Measurements from ENCODE around the gene ZNF300. TPM values are rescaled to one million over a fixed set of nuclear protein-coding genes. Genes with fewer than 3 reads are reported as not detected.

ZNF300 gene
- total and polyA plus RNA-seq, 2 donors (not counting 3 experiments of a cell fraction or from before 2014, with no cell fraction given) = 4.6 to 9.6 TPM

DNA sequence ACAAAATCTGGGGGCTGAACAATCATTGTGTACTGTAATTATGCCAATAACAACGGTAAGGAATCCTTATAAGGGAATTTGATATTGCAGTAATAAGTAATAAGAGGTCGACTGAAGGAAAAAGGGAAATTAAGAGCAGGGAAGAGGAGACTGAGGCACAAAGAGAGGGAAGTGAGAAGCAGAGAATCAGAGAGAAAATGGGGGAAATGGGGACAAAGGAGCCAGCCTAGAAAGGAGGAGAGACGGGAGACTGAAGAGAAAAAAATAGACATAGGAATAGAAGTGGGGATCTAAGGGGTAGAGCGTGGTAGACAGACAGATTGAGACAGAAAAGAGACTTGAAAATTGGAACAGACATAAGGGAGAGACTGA, 518 bp upstream of the ZNF300 start:
- no peak for FAIRE-seq
- Histone ChIP-seq H3K4me2 (ENCODE audit: insufficient read depth, low read length) (peak overlapping the region; percentile 87), H2AFZ (ENCODE audit: low read depth, low read length) (peak overlapping the region; percentile 98), H3K79me2 (ENCODE audit: control insufficient read depth, insufficient read depth, low read length) (no peaks in the 10 kb centered on the region), H3K27ac (ENCODE audit: insufficient read depth, low read depth, low read length) (peak overlapping the region; percentile 97), H3K9me3 (replicated peaks; ENCODE audit: control insufficient read depth, insufficient read depth, low read length) (peaks cover 2% of the 10 kb centered on the region), H3K4me1 (ENCODE audit: control insufficient read depth, extremely low read depth, insufficient read depth, low read length) (no peaks in the 10 kb centered on the region), H3K36me3 (ENCODE audit: control insufficient read depth in 2 of 2, extremely low read depth in 1 of 2, insufficient read depth in 2 of 2, low read length in 2 of 2) (peaks cover 0 to 3% of the 10 kb centered on the region in 2 experiments), H3K9ac (replicated peaks; ENCODE audit: extremely low read depth, insufficient read depth, low read length) (peak overlapping the region; percentile 97), H3K27me3 (ENCODE audit: control insufficient read depth in 2 of 2, insufficient read depth in 2 of 2, low read length in 2 of 2) (no peaks in the 10 kb centered on the region), H3K9me1 (replicated peaks; ENCODE audit: control insufficient read depth, extremely low read depth, insufficient read depth, low read length) (no peaks in the 10 kb centered on the region), H3K4me3 (replicated peaks in 1 of 3; ENCODE audit: insufficient read depth in 1 of 3, low read depth in 1 of 3, low read length in 3 of 3) (peak overlapping the region; percentile 17 to 68 (median 66)), H4K20me1 (replicated peaks; ENCODE audit: control insufficient read depth, extremely low read depth, insufficient read depth, low read length) (no peaks in the 10 kb centered on the region)
- DNase-seq (ENCODE audit: low read depth, low spot score) = no peak
- intact Hi-C loops (cut with micrococcal nuclease) (loop anchor here (1.0 kb wide), 1 partner anchor 41 kb away; no protein-coding TSS in a partner anchor), dilution Hi-C loops (cut with MboI; ENCODE audit: extremely low pct_ligation_motif_present, low sequenced_read_pairs) (no loop called here)
- CTCF ChIA-PET = no interaction called here
- POLR2A ChIA-PET = interaction anchor here (0.7 kb wide), 1 partner anchor 122 kb away, joined by 3 read pairs; no protein-coding TSS in a partner anchor
- TF ChIP-seq FOS (IDR thresholded peaks at IDR 0.05; ENCODE audit: borderline replicate concordance, insufficient read depth, low read length) (no peak), CTCF (IDR thresholded peaks at IDR 0.05; ENCODE audit: extremely low read depth in 1 of 2, insufficient read depth in 1 of 2, low read depth in 1 of 2, low read length in 2 of 2) (no peak), EZH2 (IDR thresholded peaks at IDR 0.05; ENCODE audit: borderline replicate concordance, low read depth, low read length, severe bottlenecking) (no peak), POLR2AphosphoS5 (IDR thresholded peaks at IDR 0.05; ENCODE audit: insufficient read depth, low read depth, low read length) (no peak), MYC (IDR thresholded peaks at IDR 0.05; ENCODE audit: low read depth, low read length) (no peak), MAX (IDR thresholded peaks at IDR 0.05; ENCODE audit: insufficient read depth, insufficient read length) (no peak), JUN (IDR thresholded peaks at IDR 0.05; ENCODE audit: borderline replicate concordance, insufficient read depth, insufficient read length, low read depth) (no peak), GATA2 (IDR thresholded peaks at IDR 0.05; ENCODE audit: insufficient read depth, insufficient read length, low read depth, low read length) (no peak), POLR2A (IDR thresholded peaks at IDR 0.05; ENCODE audit: low read depth, low read length) (no peak)
- no TSS peak for BruUV-seq (replicated peaks)

Measured in endothelial cell of umbilical vein (primary cell).